Measurements from ENCODE around the gene TMEM170B.

TMEM170B gene

DNA sequence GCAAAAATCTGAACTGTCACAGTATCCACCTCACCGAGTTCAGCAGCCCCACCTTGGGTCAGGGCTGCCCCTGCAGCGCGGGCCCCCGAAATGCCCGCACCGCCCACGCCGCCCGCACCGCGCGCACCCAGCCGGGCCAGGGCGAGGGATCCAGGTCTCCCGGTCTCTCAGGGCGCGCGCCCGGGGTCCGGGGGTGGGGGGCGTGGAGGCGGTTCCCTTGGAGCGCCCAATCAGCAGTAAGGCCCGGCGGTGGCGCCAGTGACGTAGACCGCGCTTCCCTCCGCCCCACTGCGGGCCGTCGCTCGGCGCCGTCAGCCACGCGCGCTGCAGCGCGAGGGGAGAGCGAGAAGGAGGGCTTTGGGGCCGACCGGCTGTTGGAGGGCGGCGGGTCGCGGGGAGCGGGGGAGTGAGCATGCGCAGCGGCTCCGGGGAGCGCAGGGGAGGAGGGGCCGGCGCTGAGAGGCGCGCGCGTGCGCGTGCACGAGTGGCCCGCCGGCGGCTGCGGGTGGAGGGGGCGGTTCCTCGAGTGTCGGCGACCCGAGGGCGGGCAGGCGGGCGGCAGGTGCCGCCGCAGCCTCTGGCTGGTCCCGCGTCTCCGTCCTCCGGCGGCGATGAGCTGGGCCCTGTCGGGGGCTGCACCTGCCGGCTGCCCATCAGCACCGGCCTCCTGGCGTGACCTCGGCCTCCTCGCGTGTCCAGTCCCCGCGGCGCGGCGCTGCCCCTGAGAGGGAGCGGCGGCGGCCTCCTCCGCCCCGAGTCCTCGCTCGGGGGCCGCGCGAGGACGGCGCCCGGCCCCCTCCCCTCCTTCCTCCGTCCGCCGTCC is at the start of gene TMEM170B:
TSS of gene TMEM170B (plus strand) at position 521 of the 823 bp plus-strand sequence. CDS start 529 bp downstream, outside the sequence.
- DNase-seq (ENCODE audit: extremely low read depth in 1 of 2, low read depth in 1 of 2): peak; percentile 85 to 93

DNA sequence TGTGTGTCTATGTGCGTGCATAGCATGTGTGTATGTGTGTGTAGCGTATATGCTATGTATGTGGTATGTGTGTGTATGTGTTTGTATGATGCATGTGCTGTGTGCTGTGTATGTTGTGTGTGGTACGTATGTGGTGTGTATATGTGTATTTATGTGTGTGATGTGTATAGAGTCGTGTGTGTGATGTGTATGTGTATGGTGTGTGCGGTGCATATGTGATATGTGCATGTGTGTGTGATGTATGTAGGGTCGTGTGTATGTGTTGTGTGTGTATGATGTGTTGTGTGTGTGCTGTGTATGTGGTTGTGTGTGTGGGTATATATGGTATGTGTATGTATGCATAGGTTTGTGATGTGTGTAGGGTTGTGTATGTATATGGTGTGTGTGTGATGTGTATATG is 46.6 kb upstream of the TMEM170B start:
- no peak for DNase-seq (ENCODE audit: extremely low read depth in 1 of 2, low read depth in 1 of 2)

DNA sequence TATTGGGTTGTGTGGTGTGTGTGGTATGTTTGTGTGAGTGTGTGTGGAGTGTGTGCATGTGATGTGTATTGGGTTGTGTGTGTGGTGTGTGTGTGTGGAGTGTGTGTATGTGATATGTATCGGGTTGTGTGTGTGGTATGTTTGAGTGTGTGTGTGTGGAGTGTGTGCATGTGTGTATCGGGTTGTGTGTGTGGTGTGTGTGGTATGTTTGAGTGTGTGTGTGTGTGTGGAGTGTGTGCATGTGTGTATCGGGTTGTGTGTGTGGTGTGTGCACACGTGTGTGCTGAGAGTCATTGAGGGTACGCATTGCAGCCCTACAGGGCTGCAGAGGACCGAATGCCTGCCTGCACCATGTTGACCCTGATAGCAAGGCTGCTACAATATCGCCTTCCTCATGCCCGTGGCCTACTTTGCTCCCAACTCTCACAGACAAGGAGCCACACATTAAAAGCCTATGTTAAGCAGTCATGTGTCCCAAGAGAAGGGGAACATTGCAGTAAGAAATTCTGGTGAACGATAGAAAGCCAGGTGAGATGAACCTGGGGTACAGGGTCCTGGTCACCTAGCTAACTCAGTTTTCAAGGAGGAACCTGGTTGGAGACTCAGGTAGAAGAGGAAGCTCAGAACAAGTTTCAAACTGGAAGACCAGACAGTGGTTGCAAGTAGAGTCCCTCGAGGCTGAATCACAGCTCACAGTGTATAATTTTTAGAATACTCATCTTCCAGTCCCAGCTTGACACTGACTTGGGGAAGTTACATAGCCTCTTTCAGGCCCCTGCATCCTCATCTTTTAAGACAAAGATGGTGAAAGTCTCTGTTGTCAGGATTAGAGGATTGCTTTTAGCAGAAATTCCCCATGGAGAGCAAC is 45.7 kb upstream of the TMEM170B start:
- DNase-seq (ENCODE audit: extremely low read depth in 1 of 2, low read depth in 1 of 2): no peak

DNA sequence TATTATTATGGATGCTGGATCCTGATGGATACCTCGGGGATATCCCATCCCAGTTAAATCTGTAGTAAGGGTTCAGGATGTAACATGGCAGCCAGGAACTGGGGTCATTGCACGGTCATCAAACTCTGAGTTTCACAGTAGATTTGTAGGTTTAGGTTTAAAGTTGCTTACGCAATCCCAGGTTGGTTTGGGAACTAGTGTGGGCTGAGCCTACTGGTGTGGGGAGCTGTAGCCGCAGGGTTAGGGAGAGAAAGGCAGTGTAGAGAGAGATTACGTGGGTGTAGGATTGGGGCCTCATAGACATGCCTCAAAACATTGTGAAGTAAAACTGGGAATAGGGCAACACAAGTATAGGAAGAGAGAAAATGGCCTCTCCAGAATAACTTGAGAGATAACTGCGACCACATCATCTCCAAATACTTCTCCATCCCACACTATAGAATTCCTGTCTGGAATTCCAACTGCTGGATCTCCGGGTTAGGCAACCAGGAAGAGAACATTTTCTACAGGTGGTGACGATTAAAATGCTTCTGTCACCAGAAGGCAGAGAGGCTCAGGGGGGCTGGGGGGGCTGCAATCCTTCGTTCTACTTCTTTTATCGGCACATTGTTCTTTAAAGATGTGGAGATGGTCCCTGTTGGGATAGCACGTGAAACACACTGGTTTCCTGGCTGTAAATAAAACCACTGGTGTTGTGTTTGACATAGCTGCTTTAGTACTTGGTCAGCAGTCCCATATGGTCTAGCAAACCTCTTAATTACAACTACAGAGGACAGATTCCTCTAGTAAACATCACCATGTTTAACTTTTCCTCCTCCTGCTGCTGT is 44.9 kb upstream of the TMEM170B start:
- no peak for DNase-seq (ENCODE audit: extremely low read depth in 1 of 2, low read depth in 1 of 2)

DNA sequence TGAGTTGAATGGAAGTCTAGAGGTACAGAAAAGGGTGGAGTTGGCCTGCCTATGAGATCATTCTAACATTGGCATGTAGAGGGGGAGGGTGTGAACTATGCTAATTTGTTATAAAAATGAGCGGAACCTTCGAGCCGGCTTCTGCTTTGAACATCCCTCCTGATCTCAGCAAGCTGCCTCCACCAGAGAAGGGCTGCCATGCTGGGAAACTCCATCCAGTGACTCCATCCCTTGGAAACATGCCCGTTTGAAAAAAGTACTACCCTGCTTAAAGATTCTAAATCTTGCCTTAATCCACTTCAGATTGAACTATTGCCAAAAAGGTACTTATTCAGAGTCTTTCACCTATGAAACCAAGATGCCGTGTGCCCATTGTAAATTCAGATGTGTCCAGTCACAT is 43.6 kb upstream of the TMEM170B start:
- no peak for DNase-seq (ENCODE audit: extremely low read depth in 1 of 2, low read depth in 1 of 2)

- DNase-seq (ENCODE audit: extremely low read depth in 1 of 2, low read depth in 1 of 2): no peak
These were observed 42.6 kb upstream of the TMEM170B start for GRCh38 chr6:11494786-11495564.

DNA sequence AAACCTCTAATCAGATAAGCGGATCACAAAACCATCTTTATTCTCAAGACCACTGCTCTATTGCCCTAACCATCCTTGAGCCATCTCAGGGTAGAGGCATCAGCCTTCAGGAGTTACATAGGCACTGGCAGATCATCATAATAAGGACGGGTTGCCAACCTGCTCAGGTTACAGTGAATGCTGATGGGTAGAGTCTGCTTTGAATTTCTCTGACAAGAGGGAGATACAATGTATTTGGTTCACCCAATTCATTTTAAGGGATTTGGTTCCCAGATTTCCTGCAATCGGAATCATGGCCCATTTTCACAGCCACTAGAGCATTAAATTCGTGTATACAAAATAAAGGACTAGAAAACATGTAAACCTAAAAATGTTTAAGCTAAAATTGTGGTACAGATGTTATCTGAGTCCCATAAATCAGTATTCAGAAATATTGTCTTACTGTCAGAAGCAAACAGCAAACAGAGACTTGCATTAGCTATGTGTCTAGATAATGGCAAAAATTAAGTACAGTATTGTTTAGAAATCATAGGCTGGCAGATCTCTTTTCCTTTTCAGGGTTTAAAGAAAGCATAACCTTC is 41.9 kb upstream of the TMEM170B start:
- DNase-seq (ENCODE audit: extremely low read depth in 1 of 2, low read depth in 1 of 2): no peak

DNA sequence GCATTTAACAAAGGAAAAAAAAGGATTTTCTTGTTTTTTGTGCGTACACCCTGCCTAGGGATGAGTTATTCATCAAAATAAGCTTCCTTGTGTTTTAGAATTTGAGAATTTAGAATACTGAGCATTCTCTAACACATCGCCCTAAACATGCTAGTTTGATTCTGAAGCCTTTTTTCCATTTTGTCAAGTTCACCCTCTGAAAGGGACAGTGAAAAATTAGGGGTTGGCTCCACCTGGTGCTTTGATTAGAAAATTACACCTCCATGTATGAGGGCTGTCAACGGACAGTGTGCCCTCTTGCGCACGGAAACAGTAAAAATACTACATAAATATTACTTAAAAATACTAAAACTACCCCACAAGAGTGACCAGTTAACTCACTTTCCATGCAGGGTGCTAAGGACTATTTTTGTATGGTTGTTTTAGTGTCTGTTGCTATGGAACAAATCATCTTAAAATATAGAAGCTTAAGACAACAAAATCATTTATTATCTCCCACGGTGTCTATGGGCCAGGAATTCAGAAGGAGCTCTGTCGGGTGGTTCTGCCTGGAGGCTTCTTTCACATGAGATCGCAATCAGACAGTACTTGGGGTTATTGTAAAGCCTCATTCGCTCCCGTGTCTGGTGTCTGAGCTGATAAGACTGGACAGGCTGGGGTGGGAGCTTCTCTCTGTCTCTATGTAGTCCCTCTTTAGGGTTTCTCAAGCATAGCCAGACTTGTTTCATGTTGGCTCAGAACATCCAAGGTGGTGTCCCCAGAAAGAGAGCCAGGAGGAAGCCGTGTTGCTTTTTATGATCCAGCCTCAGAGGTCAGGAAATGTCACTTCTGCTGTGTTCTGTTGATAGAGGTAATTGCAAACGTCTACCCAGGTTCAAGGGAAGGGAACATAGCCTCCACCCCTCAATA is 41.1 kb upstream of the TMEM170B start:
- DNase-seq (ENCODE audit: extremely low read depth in 1 of 2, low read depth in 1 of 2): peak; percentile 21 to 43

GRCh38 chr6:11497107-11497506 is 40.4 kb upstream of the TMEM170B start:
- no peak for DNase-seq (ENCODE audit: extremely low read depth in 1 of 2, low read depth in 1 of 2)

GRCh38 chr6:11497881-11498280 is 39.7 kb upstream of the TMEM170B start:
- DNase-seq (ENCODE audit: extremely low read depth in 1 of 2, low read depth in 1 of 2): no peak

DNA sequence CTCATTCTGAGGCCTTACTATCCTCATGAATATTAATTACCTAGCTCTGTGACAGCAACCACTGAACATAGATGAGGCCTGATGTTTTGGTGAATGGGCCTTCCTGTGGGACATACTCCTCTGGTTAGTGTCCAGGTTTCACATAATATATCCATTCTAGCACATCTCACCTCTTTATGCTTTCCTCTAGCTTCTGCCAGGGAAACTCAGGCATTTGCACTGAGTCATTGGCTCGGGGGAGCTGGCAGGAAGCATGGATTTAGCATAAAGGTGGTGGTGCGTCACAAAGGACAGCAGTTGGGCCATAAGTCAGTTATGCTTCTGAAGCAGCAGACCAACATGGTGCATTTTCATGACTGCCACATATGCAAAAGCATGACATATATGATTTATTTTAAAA is 37.5 kb upstream of the TMEM170B start:
- DNase-seq (ENCODE audit: extremely low read depth in 1 of 2, low read depth in 1 of 2): no peak

DNA sequence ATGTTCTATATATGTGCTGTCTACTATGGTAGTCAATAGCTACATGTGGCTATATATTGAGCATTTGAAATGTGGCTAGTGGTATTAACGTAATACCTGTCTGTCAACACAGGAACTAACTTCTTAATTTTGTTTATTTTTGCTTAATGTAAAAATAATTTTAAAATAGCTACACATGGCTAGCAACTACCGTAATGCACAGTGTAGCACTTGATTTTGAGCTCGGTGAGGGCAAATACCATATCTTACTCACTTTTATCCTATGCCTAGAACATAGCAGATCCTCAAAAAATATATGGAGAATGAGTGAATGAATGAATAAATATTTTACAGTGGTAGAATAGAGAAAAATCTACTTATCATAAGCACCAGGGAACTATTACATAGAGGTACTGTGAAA is 28.1 kb upstream of the TMEM170B start:
- DNase-seq (ENCODE audit: extremely low read depth in 1 of 2, low read depth in 1 of 2): no peak

GRCh38 chr6:11514672-11515071 is 22.9 kb upstream of the TMEM170B start:
- DNase-seq (ENCODE audit: extremely low read depth in 1 of 2, low read depth in 1 of 2): no peak

DNA sequence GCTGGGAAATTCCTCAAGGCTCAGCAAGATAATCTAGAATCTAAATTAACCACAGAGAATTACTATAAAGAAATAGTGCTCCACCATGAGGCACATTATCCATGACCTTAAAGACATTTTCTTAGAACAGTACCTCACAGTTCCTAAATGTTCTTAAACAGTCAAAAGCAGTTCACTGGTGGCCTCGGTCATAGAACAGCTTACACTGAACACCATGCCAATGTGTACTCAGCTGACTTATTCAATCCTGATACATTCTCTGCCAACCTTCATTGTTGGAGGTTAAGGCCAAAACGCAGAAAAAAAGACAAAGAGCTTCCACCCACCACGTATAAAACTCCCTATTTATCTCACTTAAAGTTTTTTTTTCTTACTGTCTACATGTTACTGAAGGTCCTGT is 21.8 kb upstream of the TMEM170B start:
- no peak for DNase-seq (ENCODE audit: extremely low read depth in 1 of 2, low read depth in 1 of 2)

- DNase-seq (ENCODE audit: extremely low read depth in 1 of 2, low read depth in 1 of 2): no peak
These were observed 14.5 kb upstream of the TMEM170B start for GRCh38 chr6:11522812-11523605.

- DNase-seq (ENCODE audit: extremely low read depth in 1 of 2, low read depth in 1 of 2): no peak
These were observed 11.9 kb upstream of the TMEM170B start for GRCh38 chr6:11525468-11526155.

DNA sequence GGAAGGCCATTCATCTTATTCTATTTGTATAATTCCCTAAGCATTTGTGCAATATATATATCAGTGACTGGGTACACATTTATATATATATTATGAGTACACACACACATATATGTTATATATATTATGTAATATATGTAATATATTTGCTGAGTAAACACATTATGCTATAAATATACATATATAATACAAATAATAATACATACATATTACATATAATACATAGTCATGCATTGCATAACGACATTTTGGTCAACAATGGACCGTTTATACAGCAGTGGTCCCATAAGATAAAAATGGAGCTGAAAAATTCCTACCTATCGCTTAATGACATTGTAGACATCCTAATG is 11.4 kb upstream of the TMEM170B start:
- no peak for DNase-seq (ENCODE audit: extremely low read depth in 1 of 2, low read depth in 1 of 2)

Data from stimulated activated CD8-positive, alpha-beta memory T cell treated with anti-CD3 and anti-CD28 coated beads, Interleukin-7, amount 100 ng/mL, for 48 hours (primary cell).